ENCODE results near the gene QRICH1. TPM values are rescaled to one million over a fixed set of nuclear protein-coding genes. Genes with fewer than 3 reads are reported as not detected.

QRICH1 gene
- total and polyA plus RNA-seq, 10 of the 15 experiments (the other 5 are each of a cell fraction or from before 2014, with no cell fraction given): 22.2 to 116 (median 81.4) TPM

DNA sequence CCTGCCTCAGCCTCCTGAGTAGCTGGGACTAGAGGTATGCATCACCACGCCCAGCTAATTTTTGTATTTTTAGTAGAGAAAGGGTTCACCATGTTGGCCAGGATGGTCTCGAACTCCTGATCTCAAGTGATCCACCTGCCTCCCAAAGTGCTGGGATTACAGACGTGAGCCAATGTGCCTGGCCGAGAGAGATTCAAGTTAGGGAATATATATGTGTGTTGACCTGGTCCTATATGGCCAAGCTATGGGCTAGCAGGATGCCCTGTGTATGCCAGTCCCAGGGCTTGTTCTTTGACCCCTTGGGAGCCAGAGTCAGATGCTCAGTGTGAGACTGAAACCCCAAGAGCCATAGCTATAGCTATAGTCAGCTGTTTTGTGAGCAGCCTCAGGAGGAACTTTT lies 70.1 kb downstream of the QRICH1 start (continued):
- TF ChIP-seq EP300 (IDR thresholded peaks at IDR 0.05; ENCODE audit: borderline replicate concordance in 1 of 2, control insufficient read depth in 1 of 2, low read depth in 2 of 2, low read length in 2 of 2): no peak
- TF ChIP-seq, protein P1, sequence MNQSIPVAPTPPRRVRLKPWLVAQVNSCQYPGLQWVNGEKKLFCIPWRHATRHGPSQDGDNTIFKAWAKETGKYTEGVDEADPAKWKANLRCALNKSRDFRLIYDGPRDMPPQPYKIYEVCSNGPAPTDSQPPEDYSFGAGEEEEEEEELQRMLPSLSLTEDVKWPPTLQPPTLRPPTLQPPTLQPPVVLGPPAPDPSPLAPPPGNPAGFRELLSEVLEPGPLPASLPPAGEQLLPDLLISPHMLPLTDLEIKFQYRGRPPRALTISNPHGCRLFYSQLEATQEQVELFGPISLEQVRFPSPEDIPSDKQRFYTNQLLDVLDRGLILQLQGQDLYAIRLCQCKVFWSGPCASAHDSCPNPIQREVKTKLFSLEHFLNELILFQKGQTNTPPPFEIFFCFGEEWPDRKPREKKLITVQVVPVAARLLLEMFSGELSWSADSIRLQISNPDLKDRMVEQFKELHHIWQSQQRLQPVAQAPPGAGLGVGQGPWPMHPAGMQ (IDR thresholded peaks at IDR 0.05; ENCODE audit: borderline replicate concordance): no peak

DNA sequence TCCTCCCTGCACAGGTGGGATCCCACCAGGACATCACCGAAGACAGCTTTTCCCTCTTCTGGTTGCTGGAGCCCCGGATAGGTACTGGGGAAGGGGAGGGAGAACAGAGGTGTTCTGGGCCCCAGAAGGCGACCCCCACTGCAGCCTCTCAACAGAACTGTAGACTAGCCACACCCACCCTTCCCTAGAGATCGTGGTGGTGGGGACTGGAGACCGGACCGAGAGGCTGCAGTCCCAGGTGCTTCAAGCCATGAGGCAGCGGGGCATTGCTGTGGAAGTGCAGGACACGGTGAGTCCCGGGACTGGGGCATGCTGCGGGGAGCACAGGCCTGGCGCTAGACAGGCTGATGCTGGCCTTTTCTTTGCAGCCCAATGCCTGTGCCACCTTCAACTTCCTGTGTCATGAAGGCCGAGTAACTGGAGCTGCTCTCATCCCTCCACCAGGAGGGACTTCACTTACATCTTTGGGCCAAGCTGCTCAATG lies 71.1 kb downstream of the QRICH1 start:
- POLR2A ChIA-PET: interaction anchor here (0.6 to 4.3 kb wide), 8 partner anchors 9 to 104 kb away, joined by 3 to 69 read pairs (median 8); partner anchors contain the start of genes USP19 and WDR6
- SMC1A ChIA-PET (ENCODE audit: uncharacterized antibody, unreplicated experiment): interaction anchor here (1.5 to 6.1 kb wide), 4 partner anchors 16 to 135 kb away, joined by 3 to 31 read pairs (median 4); partner anchors contain the start of genes P4HTM and WDR6
- no TSS peak for BruUV-seq (replicated peaks)
- Histone ChIP-seq H3K27me3 (replicated peaks in 1 of 2; ENCODE audit: control insufficient read depth in 2 of 2, insufficient read depth in 2 of 2, low read length in 1 of 2) (no peaks in the 10 kb centered on the region), H2AFZ (ENCODE audit: control insufficient read depth, low read depth, low read length) (peak overlapping the region; percentile 79; the same call in 1 of the 2 replicates), H3K4me1 (ENCODE audit: control insufficient read depth, insufficient read depth, low read length) (peaks cover 16% of the 10 kb centered on the region), H3K9ac (ENCODE audit: control insufficient read depth, insufficient read depth, low read length) (peak overlapping the region; percentile 81), H3K4me2 (ENCODE audit: control insufficient read depth, insufficient read depth) (peak overlapping the region; percentile 89), H3K9me3 (replicated peaks; ENCODE audit: control insufficient read depth, insufficient read depth, low read length) (no peaks in the 10 kb centered on the region), H3K27ac (ENCODE audit: control insufficient read depth, insufficient read depth) (peak overlapping the region; percentile 94), H3K36me3 (ENCODE audit: control insufficient read depth in 2 of 2, insufficient read depth in 2 of 2, low read length in 1 of 2) (peaks cover 19% of the 10 kb centered on the region in 2 experiments), H3K79me2 (ENCODE audit: control insufficient read depth, insufficient read depth, low read length) (peaks cover 56% of the 10 kb centered on the region), H4K20me1 (ENCODE audit: control insufficient read depth, insufficient read depth) (no peaks in the 10 kb centered on the region), H3K4me3 (peak overlapping the region; percentile 95)
- TF ChIP-seq MXI1 (IDR thresholded peaks at IDR 0.05; ENCODE audit: low read depth, low read length) (0 out of 2 replicates have a peak, but pooled peaks have one; percentile 19), MEF2A (IDR thresholded peaks at IDR 0.05; ENCODE audit: insufficient read depth, low read depth, low read length) (no peak)
- CTCF ChIA-PET: interaction anchor here (0.7 to 5.9 kb wide), 9 partner anchors 9 to 318 kb away, joined by 3 to 83 read pairs (median 13); partner anchors contain the start of genes P4HTM, QRICH1 and WDR6
- ATAC-seq: no peak
- no peak for DNase-seq (ENCODE audit: low read depth, low spot score)
- FAIRE-seq: no peak
- RAD21 ChIA-PET (ENCODE audit: unreplicated experiment): interaction anchor here (0.9 to 4.1 kb wide), 5 partner anchors 16 to 81 kb away, joined by 3 to 22 read pairs (median 6); partner anchors contain the start of genes QARS1, QRICH1 and WDR6
- WGBS (ENCODE audit: insufficient coverage, insufficient replicate concordance, low lambda C conversion rate, missing lambda C conversion rate): under 1% methylated on average over 12 of the region's 12 CpGs
- intact Hi-C loops (cut with micrococcal nuclease; ENCODE audit: unreplicated experiment) (loop anchor here (10.0 kb wide), 2 partner anchors 322 to 652 kb away; partner anchors contain the start of genes APEH and USP4), in situ Hi-C loops (cut with MboI) (no loop called here)
